Sigmoid colon (tissue), 7 donors: ENCODE data around the gene SREBF2. TPM values are rescaled to one million over a fixed set of nuclear protein-coding genes. Genes with fewer than 3 reads are reported as not detected.

Experiments
- DNase-seq: peaks from one replicate; pipeline ENCODE4 v3.0.0-alpha.2; 2019
- H3K27ac ChIP-seq, 4 donors: fragments of 200-600 bp; sonication (generic); one replicate each; pipeline ENCODE4 v1.5.1; 2016 to 2019; ENCODE audit warnings: mild to moderate bottlenecking in 1 of 4
- H3K27me3 ChIP-seq, 3 donors: fragments of 200-600 bp; sonication (generic); one replicate each; pipeline ENCODE4 v1.5.1; 2019; ENCODE audit warnings: mild to moderate bottlenecking in 1 of 3
- H3K36me3 ChIP-seq, 4 donors: fragments of 200-600 bp; sonication (generic); one replicate each; pipeline ENCODE4 v1.5.1; 2016 to 2019
- H3K4me1 ChIP-seq, 4 donors: fragments of 200-600 bp; sonication (generic); one replicate each; pipeline ENCODE4 v1.5.1; 2017 to 2019
- H3K4me3 ChIP-seq, 4 donors: fragments of 200-600 bp; sonication (generic); one replicate each; pipeline ENCODE4 v1.5.1; 2017 to 2019; ENCODE audit warnings: mild to moderate bottlenecking in 2 of 4, moderate library complexity in 1 of 4
- H3K9me3 ChIP-seq, 4 donors: fragments of 200-600 bp in 3 of 4; sonication (generic) in 3 of 4; one replicate each; pipeline versions ENCODE4 v1.5.1 to v1.6.1; 2013 to 2019
- CTCF ChIP-seq, 4 experiments: fragments of 450-650 bp in 3 of 4; fragments of 200-600 bp in 1 of 4; IDR thresholded peaks; one replicate each; pipeline ENCODE4 v1.5.1; 2016 to 2019; ENCODE audit warnings: antibody characterized with exemption in 4 of 4, mild to moderate bottlenecking in 3 of 4, moderate library complexity in 2 of 4
- EP300 ChIP-seq, 4 donors: sonication (generic); formaldehyde crosslinking; IDR thresholded peaks; one replicate each; pipeline ENCODE4 v1.6.1; 2017; ENCODE audit warnings: antibody characterized with exemption in 4 of 4
- POLR2A ChIP-seq, 2 donors: fragments of 450-650 bp; IDR thresholded peaks; one replicate each; pipeline ENCODE4 v1.6.1; 2016; ENCODE audit warnings: antibody characterized with exemption in 2 of 2, mild to moderate bottlenecking in 2 of 2, moderate library complexity in 2 of 2
- POLR2AphosphoS5 ChIP-seq, 4 donors: sonication (generic); formaldehyde crosslinking; IDR thresholded peaks; one replicate each; pipeline ENCODE4 v1.6.1; 2017; ENCODE audit warnings: antibody characterized with exemption in 4 of 4
- WGBS, 2 donors: extraction: QIAGEN DNeasy Blood & Tissue Kit; methylation state at CpG; one replicate each; pipeline ENCODE4 v1.1.7; 2013; 5-methylcytosine and 5-hydroxymethylcytosine counted together
- intact Hi-C: fragments of 100-400 bp; cut with DNase I; formaldehyde crosslinking; loops from one replicate; pipeline ENCODE4 v1.15.1; 2023
- polyA plus RNA-seq, 3 donors: library from polyadenylated mRNA; stranded (reverse); fragments of 200-250 nt; gene quantifications; one replicate each; pipeline ENCODE4 v1.2.3, GENCODE V29; 2013
- total RNA-seq, 4 donors: library from RNA; depleted of rRNA; stranded (reverse); fragments of >200 nt; gene quantifications; one replicate each; pipeline ENCODE4 v1.1.0, GENCODE V29; 2016
- donor health status: healthy with polysubstance abuse.
- donor health status: Bipolar disorder and iron deficiency.
- donor health status: healthy.

Gene SREBF2
- total RNA-seq = 10 to 100 TPM; 25.2 to 51.0 (median 33.4) TPM
- polyA plus RNA-seq = 100 to 1,000 TPM in 1 of 3 donors, 10 to 100 TPM in 2; 13.8 to 132 (median 15.3) TPM

GRCh38 chr22:41832553-41833368 lies at the start of gene SREBF2:
Gene SREBF2, plus strand, starts transcription at chr22:41833105. Its CDS starts 166 bp downstream, at chr22:41833271.
- peak; percentile 100 for DNase-seq
- peak in 1 of 4 donors; percentile 82 for TF ChIP-seq EP300 (IDR thresholded peaks at IDR 0.05)
- peak; percentile 63 to 90 (median 80) for TF ChIP-seq POLR2AphosphoS5 (IDR thresholded peaks at IDR 0.05)
- TF ChIP-seq POLR2A (IDR thresholded peaks at IDR 0.05) = peak; percentile 30 to 73
- TF ChIP-seq CTCF (IDR thresholded peaks at IDR 0.05) = no peak
- H3K4me3 ChIP-seq = peak within 1 kb of the TSS; percentile 70 to 98 (median 95)
- 0 to 1% methylated on average over 75 of the region's 75 CpGs for WGBS, 2 donors
- H3K36me3 ChIP-seq = peaks cover 0 to 17% (median 0%) of the 10 kb centered on the region in 4 donors
- H3K4me1 ChIP-seq = peaks cover 0 to 26% (median 17%) of the 10 kb centered on the region in 4 donors
- no peaks in the 10 kb centered on the region for H3K27me3 ChIP-seq
- intact Hi-C loops = loop anchor here (2.0 to 5.0 kb wide), 3 partner anchors 32 to 135 kb away; partner anchors contain the start of genes CCDC134, CENPM and MEI1
- peak within 1 kb of the TSS; percentile 90 to 97 (median 92) for H3K27ac ChIP-seq
- no peaks in the 10 kb centered on the region for H3K9me3 ChIP-seq

GRCh38 chr22:41787331-41787730 lies 45.6 kb upstream of the SREBF2 start:
- no peak for DNase-seq
- Histone ChIP-seq H3K27ac (no peak overlapping the region), H3K9me3 (no peaks in the 10 kb centered on the region), H3K4me3 (no peak overlapping the region), H3K27me3 (no peaks in the 10 kb centered on the region), H3K36me3 (no peaks in the 10 kb centered on the region), H3K4me1 (no peaks in the 10 kb centered on the region)
- WGBS, 2 donors = 76 to 83% methylated on average over 2 of the region's 2 CpGs
- TF ChIP-seq EP300 (IDR thresholded peaks at IDR 0.05) (no peak), POLR2A (IDR thresholded peaks at IDR 0.05) (no peak), POLR2AphosphoS5 (IDR thresholded peaks at IDR 0.05) (no peak), CTCF (IDR thresholded peaks at IDR 0.05) (no peak)
- intact Hi-C loops = no loop called here

GRCh38 chr22:41793871-41794270 lies 39.0 kb upstream of the SREBF2 start:
- TF ChIP-seq POLR2A (IDR thresholded peaks at IDR 0.05) (no peak), EP300 (IDR thresholded peaks at IDR 0.05) (no peak), CTCF (IDR thresholded peaks at IDR 0.05) (no peak), POLR2AphosphoS5 (IDR thresholded peaks at IDR 0.05) (no peak)
- no peak overlapping the region for H3K4me3 ChIP-seq
- H3K27me3 ChIP-seq = no peaks in the 10 kb centered on the region
- no peak for DNase-seq
- H3K36me3 ChIP-seq = no peaks in the 10 kb centered on the region
- peaks cover 0 to under 1% (median 0%) of the 10 kb centered on the region in 4 donors for H3K4me1 ChIP-seq
- intact Hi-C loops = no loop called here
- H3K27ac ChIP-seq = no peak overlapping the region
- no peaks in the 10 kb centered on the region for H3K9me3 ChIP-seq
- WGBS, 2 donors = 98% methylated on average over 3 of the region's 3 CpGs

GRCh38 chr22:41798736-41799135 lies 34.2 kb upstream of the SREBF2 start:
- no peak for DNase-seq
- TF ChIP-seq CTCF (IDR thresholded peaks at IDR 0.05) = no peak
- TF ChIP-seq POLR2AphosphoS5 (IDR thresholded peaks at IDR 0.05) = no peak
- TF ChIP-seq POLR2A (IDR thresholded peaks at IDR 0.05) = no peak
- no peak for TF ChIP-seq EP300 (IDR thresholded peaks at IDR 0.05)
- intact Hi-C loops = no loop called here
- no peak overlapping the region for H3K4me3 ChIP-seq
- H3K9me3 ChIP-seq = no peaks in the 10 kb centered on the region
- H3K36me3 ChIP-seq = no peaks in the 10 kb centered on the region
- 97% methylated on average over 2 of the region's 2 CpGs for WGBS, 2 donors
- peak overlapping the region in 2 of 4 donors; percentile 88 to 92 for H3K27ac ChIP-seq
- no peaks in the 10 kb centered on the region for H3K27me3 ChIP-seq
- peaks cover 0 to 27% (median 21%) of the 10 kb centered on the region in 4 donors for H3K4me1 ChIP-seq
